H9 (cell line): ENCODE data around the gene NPHS1. TPM values are rescaled to one million over a fixed set of nuclear protein-coding genes. Genes with fewer than 3 reads are reported as not detected.
"Not testable (repeated sequence)": the region's sequence is repeated elsewhere in the genome, so short reads cannot be mapped to it uniquely, and the experiment has no call there.

ENCODE experiments used
- DNase-seq: peaks from one replicate; pipeline ENCODE4 v3.0.0-alpha.2; 2017
- H2AFZ ChIP-seq: one replicate; pipeline ENCODE4 v1.6.1; 2013; ENCODE audit warnings: mild to moderate bottlenecking, low read length, control low read depth, moderate library complexity
- H2AK5ac ChIP-seq: 2 replicates; pipeline ENCODE4 v1.6.1; 2013; ENCODE audit warnings: low read length, control low read depth, mixed read lengths; ENCODE audit not compliant: insufficient read length
- H2BK120ac ChIP-seq: one replicate; pipeline ENCODE4 v1.6.1; 2013; ENCODE audit warnings: low read depth, mild to moderate bottlenecking, low read length, control low read depth, inconsistent platforms; ENCODE audit not compliant: poor library complexity, severe bottlenecking
- H2BK12ac ChIP-seq: 2 replicates; pipeline ENCODE4 v1.6.1; 2013; ENCODE audit warnings: low read length, control low read depth, mixed read lengths, low read depth; ENCODE audit not compliant: insufficient read length
- H2BK15ac ChIP-seq: 2 replicates; pipeline ENCODE4 v1.6.1; 2013; ENCODE audit warnings: low read depth, low read length, control low read depth
- H2BK20ac ChIP-seq: one replicate; pipeline ENCODE4 v1.6.1; 2013; ENCODE audit warnings: low read depth, mild to moderate bottlenecking, low read length, control low read depth, inconsistent platforms; ENCODE audit not compliant: poor library complexity, severe bottlenecking
- H2BK5ac ChIP-seq: 2 replicates; pipeline ENCODE4 v1.6.1; 2013; ENCODE audit warnings: low read length, control low read depth, mixed read lengths; ENCODE audit not compliant: insufficient read length
- H3K14ac ChIP-seq: 2 replicates; pipeline ENCODE4 v1.6.1; 2013; ENCODE audit warnings: low read length, control low read depth; ENCODE audit not compliant: insufficient read depth
- H3K18ac ChIP-seq: 2 replicates; pipeline ENCODE4 v1.6.1; 2013; ENCODE audit warnings: low read depth, mild to moderate bottlenecking, mixed read lengths, low read length, control low read depth; ENCODE audit not compliant: insufficient read length
- H3K23ac ChIP-seq: 2 replicates; pipeline ENCODE4 v1.6.1; 2013; ENCODE audit warnings: low read length, control low read depth, mixed read lengths, low read depth; ENCODE audit not compliant: insufficient read length
- H3K23me2 ChIP-seq: 2 replicates; pipeline ENCODE4 v1.6.1; 2013; ENCODE audit warnings: low read depth, mild to moderate bottlenecking, mixed read lengths, low read length, control low read depth; ENCODE audit not compliant: insufficient read length, poor library complexity, severe bottlenecking
- H3K27ac ChIP-seq: 2 replicates; pipeline ENCODE4 v1.5.1; 2013; ENCODE audit warnings: low read length, control low read depth, mixed read lengths, low read depth; ENCODE audit not compliant: insufficient read length
- H3K27me3 ChIP-seq: 2 replicates; pipeline ENCODE4 v1.6.1; 2013; ENCODE audit warnings: low read length, control low read depth, inconsistent platforms; ENCODE audit not compliant: insufficient read depth
- H3K4ac ChIP-seq: 2 replicates; pipeline ENCODE4 v1.6.1; 2013; ENCODE audit warnings: low read depth, mild to moderate bottlenecking, control low read depth, inconsistent platforms, low read length, moderate library complexity
- H3K4me1 ChIP-seq: 2 replicates; pipeline ENCODE4 v1.6.1; 2013; ENCODE audit warnings: low read length, control low read depth, inconsistent platforms; ENCODE audit not compliant: insufficient read depth
- H3K4me2 ChIP-seq: 2 replicates; pipeline ENCODE4 v1.6.1; 2013; ENCODE audit warnings: low read length, control low read depth, mixed read lengths; ENCODE audit not compliant: insufficient read length, insufficient read depth
- H3K56ac ChIP-seq: 2 replicates; pipeline ENCODE4 v1.6.1; 2013; ENCODE audit warnings: low read depth, mild to moderate bottlenecking, mixed read lengths, low read length, control low read depth; ENCODE audit not compliant: insufficient read length
- H3K79me1 ChIP-seq: 2 replicates; pipeline ENCODE4 v1.6.1; 2013; ENCODE audit warnings: low read depth, mild to moderate bottlenecking, moderate library complexity, low read length, control low read depth, inconsistent platforms; ENCODE audit not compliant: insufficient read depth, poor library complexity, severe bottlenecking
- H3K79me2 ChIP-seq: 2 replicates; pipeline ENCODE4 v1.6.1; 2013; ENCODE audit warnings: low read length, control low read depth, inconsistent platforms; ENCODE audit not compliant: insufficient read depth
- H3K9ac ChIP-seq: 2 replicates; pipeline ENCODE4 v1.6.1; 2013; ENCODE audit warnings: low read length, control low read depth, mixed read lengths; ENCODE audit not compliant: insufficient read length; ENCODE audit errors: extremely low read depth
- H3K9me3 ChIP-seq: one replicate; pipeline ENCODE4 v1.6.1; 2013; ENCODE audit warnings: low read depth, low read length, inconsistent platforms; ENCODE audit not compliant: control insufficient read depth
- H3T11ph ChIP-seq: one replicate; pipeline ENCODE4 v1.6.1; 2013; ENCODE audit warnings: mild to moderate bottlenecking, low read length, control low read depth, inconsistent platforms
- H4K20me1 ChIP-seq: one replicate; pipeline ENCODE4 v1.6.1; 2013; ENCODE audit not compliant: control insufficient read depth, insufficient read length, insufficient read depth
- H4K5ac ChIP-seq: 2 replicates; pipeline ENCODE4 v1.6.1; 2013; ENCODE audit warnings: low read depth, mild to moderate bottlenecking, mixed read lengths, low read length, control low read depth; ENCODE audit not compliant: insufficient read length
- H4K8ac ChIP-seq: replicated peaks from 2 replicates; pipeline ENCODE4 v1.6.1; 2013; ENCODE audit warnings: low read length, control low read depth, mixed read lengths, low read depth; ENCODE audit not compliant: insufficient read length
- H4K91ac ChIP-seq: 2 replicates; pipeline ENCODE4 v1.6.1; 2013; ENCODE audit warnings: low read depth, mild to moderate bottlenecking, moderate library complexity, mixed read lengths, low read length, control low read depth; ENCODE audit not compliant: insufficient read length
- H3K27ac Mint-ChIP-seq, 3 experiments: 2 replicates in 2 of 3; 3 replicates in 1 of 3; pipeline ENCODE4 v1.8.0; 2020 to 2021; ENCODE audit warnings: mixed read lengths in 3 of 3, mild to moderate bottlenecking in 1 of 3, moderate library complexity in 1 of 3
- H3K27me3 Mint-ChIP-seq: 2 replicates; pipeline ENCODE4 v1.8.0; 2021; ENCODE audit warnings: low read depth, mild to moderate bottlenecking, moderate library complexity, mixed read lengths
- H3K36me3 Mint-ChIP-seq, 3 experiments: 2 replicates in 2 of 3; 3 replicates in 1 of 3; pipeline ENCODE4 v1.8.0; 2020 to 2021; ENCODE audit warnings: low read depth in 3 of 3, mixed read lengths in 3 of 3; ENCODE audit not compliant: insufficient read depth in 1 of 3
- H3K4me1 Mint-ChIP-seq, 2 experiments: 2 replicates each; pipeline ENCODE4 v1.8.0; 2020; ENCODE audit warnings: mixed read lengths in 2 of 2
- H3K4me3 Mint-ChIP-seq, 2 experiments: 2 replicates in 1 of 2; 3 replicates in 1 of 2; pipeline ENCODE4 v1.8.0; 2020 to 2021; ENCODE audit warnings: mild to moderate bottlenecking in 2 of 2, mixed read lengths in 2 of 2, moderate library complexity in 1 of 2
- H3K9me3 Mint-ChIP-seq, 2 experiments: 2 replicates in 1 of 2; 3 replicates in 1 of 2; pipeline ENCODE4 v1.8.0; 2020; ENCODE audit warnings: mild to moderate bottlenecking in 2 of 2, mixed read lengths in 2 of 2, moderate library complexity in 1 of 2
- WGBS: extraction: QIAGEN DNeasy Blood & Tissue Kit; methylation state at CpG from one replicate; pipeline ENCODE4 v1.1.7; 2013; ENCODE audit warnings: missing lambda C conversion rate, low lambda C conversion rate, mixed read lengths; ENCODE audit not compliant: insufficient read length; ENCODE audit errors: extremely low coverage; 5-methylcytosine and 5-hydroxymethylcytosine counted together
- total RNA-seq: library from RNA; stranded (reverse); gene quantifications from 2 replicates; pipeline ENCODE4 v1.2.1, GENCODE V29; 2021
- TF ChIP-seq, protein P1 (sequence below): fragments of 200-600 bp; sonication (generic); conservative IDR thresholded peaks from 3 replicates; pipeline ENCODE4 v1.8.0; 2021; ENCODE audit warnings: antibody characterized with exemption, mild to moderate bottlenecking

NPHS1 gene
- total RNA-seq, 1 experiment from 2014 or later, result 0.83 TPM

DNA sequence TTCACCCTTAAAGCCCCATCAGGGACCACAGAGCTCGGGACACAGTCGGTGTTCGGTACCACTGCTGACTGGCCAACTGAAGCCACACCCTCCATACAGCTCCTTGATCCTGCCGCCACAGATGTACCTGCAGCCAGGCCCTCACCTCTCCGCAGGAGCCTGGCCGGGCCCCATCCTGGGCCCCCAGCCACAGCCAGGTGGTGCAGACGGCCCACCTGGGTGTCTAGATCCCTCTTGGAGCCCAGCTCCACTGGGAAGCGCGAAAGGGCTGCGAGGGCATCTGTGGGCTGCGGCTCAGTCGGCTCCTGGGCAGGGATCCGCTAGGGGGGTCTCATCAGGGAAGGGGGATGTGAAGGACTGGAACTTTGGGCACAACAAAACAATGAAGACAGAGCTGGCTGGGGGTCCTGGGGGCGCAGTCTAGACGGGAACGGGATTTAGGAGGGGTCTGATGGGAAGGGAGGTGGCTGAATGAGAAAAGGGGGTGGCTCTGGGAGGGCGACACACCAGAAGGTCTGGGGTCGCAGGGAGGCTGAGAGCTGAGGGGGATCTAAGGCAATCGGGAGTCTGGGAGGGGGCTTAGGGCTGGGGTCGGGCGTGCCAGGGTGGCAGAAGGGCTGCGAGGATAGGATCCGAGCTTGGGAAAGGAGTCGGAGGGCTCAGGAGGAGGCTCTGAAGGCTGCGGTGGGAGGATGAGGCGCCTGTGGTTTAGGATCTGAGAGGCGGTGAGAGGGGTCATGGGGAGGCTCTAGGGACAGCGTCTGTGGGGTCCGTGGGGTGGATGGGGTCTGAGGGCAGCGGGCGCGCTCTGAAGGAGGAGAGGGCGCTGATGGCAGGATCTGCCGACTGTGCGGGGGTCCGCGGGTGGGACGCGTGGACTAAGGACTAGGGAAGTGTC is 55.4 kb downstream of the NPHS1 start:
- H4K91ac ChIP-seq, result no peak overlapping the region
- no peak overlapping the region for H4K8ac ChIP-seq
- no peak overlapping the region for H2BK15ac ChIP-seq
- no peak overlapping the region for H2AFZ ChIP-seq
- WGBS, result no CpG with 5 or more reads among the region's 39 CpGs
- Mint-ChIP-seq H3K4me3 (peak overlapping the region; percentile 46 to 79), H3K27me3 (peaks cover 48% of the 10 kb centered on the region), H3K9me3 (no peaks in the 10 kb centered on the region; a peak in 2 of 5 replicates), H3K27ac (peak overlapping the region in 1 of 3 experiments; percentile 31; a peak in 1 of 7 replicates), H3K36me3 (no peaks in the 10 kb centered on the region), H3K4me1 (peaks cover 8 to 16% of the 10 kb centered on the region in 2 experiments)
- H3K79me1 ChIP-seq, result no peaks in the 10 kb centered on the region
- H4K5ac ChIP-seq, result no peak overlapping the region
- no peak overlapping the region for H3K18ac ChIP-seq
- H4K20me1 ChIP-seq, result no peaks in the 10 kb centered on the region
- H3K4ac ChIP-seq, result no peak overlapping the region
- H3K79me2 ChIP-seq, result no peaks in the 10 kb centered on the region
- TF ChIP-seq, protein P1, sequence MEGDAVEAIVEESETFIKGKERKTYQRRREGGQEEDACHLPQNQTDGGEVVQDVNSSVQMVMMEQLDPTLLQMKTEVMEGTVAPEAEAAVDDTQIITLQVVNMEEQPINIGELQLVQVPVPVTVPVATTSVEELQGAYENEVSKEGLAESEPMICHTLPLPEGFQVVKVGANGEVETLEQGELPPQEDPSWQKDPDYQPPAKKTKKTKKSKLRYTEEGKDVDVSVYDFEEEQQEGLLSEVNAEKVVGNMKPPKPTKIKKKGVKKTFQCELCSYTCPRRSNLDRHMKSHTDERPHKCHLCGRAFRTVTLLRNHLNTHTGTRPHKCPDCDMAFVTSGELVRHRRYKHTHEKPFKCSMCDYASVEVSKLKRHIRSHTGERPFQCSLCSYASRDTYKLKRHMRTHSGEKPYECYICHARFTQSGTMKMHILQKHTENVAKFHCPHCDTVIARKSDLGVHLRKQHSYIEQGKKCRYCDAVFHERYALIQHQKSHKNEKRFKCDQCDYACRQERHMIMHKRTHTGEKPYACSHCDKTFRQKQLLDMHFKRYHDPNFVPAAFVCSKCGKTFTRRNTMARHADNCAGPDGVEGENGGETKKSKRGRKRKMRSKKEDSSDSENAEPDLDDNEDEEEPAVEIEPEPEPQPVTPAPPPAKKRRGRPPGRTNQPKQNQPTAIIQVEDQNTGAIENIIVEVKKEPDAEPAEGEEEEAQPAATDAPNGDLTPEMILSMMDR, result no peak
- no peak overlapping the region for H3K56ac ChIP-seq
- no peak overlapping the region for H2BK120ac ChIP-seq
- no peak overlapping the region for H2BK5ac ChIP-seq
- no peak overlapping the region for H2BK12ac ChIP-seq
- H3T11ph ChIP-seq, result no peak overlapping the region
- H3K14ac ChIP-seq, result no peak overlapping the region
- 0 out of 2 replicates have a peak, but pooled peaks cover 2% of the 10 kb centered on the region for H3K4me1 ChIP-seq
- H3K27me3 ChIP-seq, result peaks cover 3% of the 10 kb centered on the region; the same call in 1 of the 2 replicates
- H2BK20ac ChIP-seq, result no peak overlapping the region
- no peak overlapping the region for H3K9ac ChIP-seq
- no peak overlapping the region for H3K27ac ChIP-seq
- no peak overlapping the region for H3K23ac ChIP-seq
- no peak for DNase-seq
- H3K23me2 ChIP-seq, result peaks cover 5% of the 10 kb centered on the region
- no peaks in the 10 kb centered on the region for H3K9me3 ChIP-seq
- H3K4me2 ChIP-seq, result peak overlapping the region; percentile 51
- no peak overlapping the region for H2AK5ac ChIP-seq

DNA sequence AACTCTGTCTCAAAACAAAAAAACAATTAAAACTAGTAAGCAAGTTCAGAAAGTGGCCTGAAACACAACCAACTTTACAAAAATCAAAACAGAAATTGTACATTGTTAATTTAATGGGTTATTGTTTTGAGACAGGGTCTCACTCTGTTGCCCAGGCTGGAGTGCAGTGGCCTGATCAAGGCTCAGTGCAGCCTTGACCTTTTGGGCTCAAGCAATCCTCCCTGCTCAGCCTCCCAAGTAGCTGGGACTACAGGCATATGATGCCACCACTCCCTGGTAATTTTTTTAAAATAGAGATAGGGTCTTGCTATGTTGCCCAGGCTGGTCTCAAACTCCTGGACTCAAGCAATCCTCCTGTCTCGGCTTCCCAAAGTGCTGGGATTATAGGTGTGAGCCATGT is 56.7 kb downstream of the NPHS1 start:
- H2BK5ac ChIP-seq, H3K4me2 ChIP-seq, H2BK12ac ChIP-seq, H4K91ac ChIP-seq, H3K27me3 ChIP-seq, H3K4me3 Mint-ChIP-seq, H2AK5ac ChIP-seq, H2BK15ac ChIP-seq, H3K23me2 ChIP-seq, H3K4me1 ChIP-seq, H4K5ac ChIP-seq, H3K56ac ChIP-seq, H3K9ac ChIP-seq, H2BK120ac ChIP-seq, H3K23ac ChIP-seq, H2AFZ ChIP-seq, H3T11ph ChIP-seq, H3K18ac ChIP-seq, H2BK20ac ChIP-seq, H3K4ac ChIP-seq, H3K27ac ChIP-seq, H3K14ac ChIP-seq, H3K9me3 Mint-ChIP-seq, H3K9me3 ChIP-seq, H3K79me2 ChIP-seq, H3K27ac Mint-ChIP-seq, H3K36me3 Mint-ChIP-seq, H4K20me1 ChIP-seq, H4K8ac ChIP-seq, DNase-seq, H3K79me1 ChIP-seq: not testable (repeated sequence)
- no CpG with 5 or more reads among the region's 1 CpG for WGBS
- Mint-ChIP-seq H3K4me1 (peaks cover 8 to 16% of the 10 kb centered on the region in 2 experiments), H3K27me3 (peaks cover 45% of the 10 kb centered on the region)
